Measurements from ENCODE around the gene DOCK7. TPM values are rescaled to one million over a fixed set of nuclear protein-coding genes. Genes with fewer than 3 reads are reported as not detected.

Gene DOCK7
- polyA plus RNA-seq, 3 donors = 2.9 to 3.7 (median 3.5) TPM

DNA sequence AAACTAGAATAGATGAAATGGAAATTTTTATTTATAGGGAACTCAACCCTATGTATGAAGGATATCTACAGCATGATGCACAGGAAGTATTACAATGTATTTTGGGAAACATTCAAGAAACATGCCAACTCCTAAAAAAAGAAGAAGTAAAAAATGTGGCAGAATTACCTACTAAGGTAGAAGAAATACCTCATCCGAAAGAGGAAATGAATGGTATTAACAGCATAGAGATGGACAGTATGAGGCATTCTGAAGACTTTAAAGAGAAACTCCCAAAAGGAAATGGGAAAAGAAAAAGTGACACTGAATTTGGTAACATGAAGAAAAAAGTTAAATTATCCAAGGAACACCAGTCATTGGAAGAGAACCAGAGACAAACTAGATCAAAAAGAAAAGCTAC, 243.5 kb downstream of the DOCK7 start:
- H3K79me2 ChIP-seq (ENCODE audit: insufficient read depth, low read length) = peaks cover 83% of the 10 kb centered on the region
- no CpG with 5 or more reads among the region's 1 CpG for WGBS (ENCODE audit: insufficient coverage)

DNA sequence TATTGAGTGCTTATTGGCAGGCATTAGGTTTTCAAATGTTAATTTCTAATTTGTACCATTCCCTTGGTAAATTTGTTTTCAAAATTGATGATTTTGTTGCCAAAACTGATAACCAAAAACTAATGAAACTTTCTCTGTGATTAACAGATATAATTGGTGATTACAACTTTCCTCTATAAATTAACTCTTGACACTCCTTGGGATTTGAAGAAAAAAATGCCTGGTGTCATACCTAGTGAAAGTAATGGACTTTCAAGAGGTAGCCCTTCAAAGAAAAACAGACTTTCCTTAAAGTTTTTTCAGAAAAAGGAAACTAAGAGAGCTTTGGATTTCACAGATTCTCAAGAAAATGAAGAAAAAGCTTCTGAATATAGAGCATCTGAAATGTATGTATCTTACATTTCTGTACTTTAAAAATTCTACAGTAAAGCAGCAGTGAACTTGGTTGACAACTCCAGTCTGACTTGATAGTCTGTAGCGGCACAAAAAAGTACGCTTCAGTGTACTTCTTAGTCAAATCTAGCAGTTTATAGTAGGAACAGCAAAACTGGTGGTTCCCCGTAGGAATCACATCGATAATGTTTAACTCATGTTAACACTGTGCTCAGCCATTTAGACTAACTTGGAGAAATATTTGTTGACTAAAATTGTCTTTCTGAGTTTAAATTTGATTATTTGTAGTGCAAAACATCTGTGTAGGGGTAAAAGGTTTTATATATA, 248.4 kb downstream of the DOCK7 start:
- H3K36me3 Mint-ChIP-seq = peaks cover 24 to 32% of the 10 kb centered on the region in 2 donors
- Histone ChIP-seq H3K4me2 (replicated peaks; ENCODE audit: extremely low read depth, low read length, poor library complexity, severe bottlenecking) (no peak overlapping the region), H3K9me3 (replicated peaks in 1 of 2; ENCODE audit: control insufficient read depth in 1 of 2, insufficient read depth in 1 of 2, low read length in 2 of 2) (no peaks in the 10 kb centered on the region), H2AFZ (ENCODE audit: insufficient read depth, low read depth, low read length, poor library complexity, severe bottlenecking) (no peak overlapping the region), H3K36me3 (replicated peaks in 1 of 2; ENCODE audit: control insufficient read depth in 1 of 2, insufficient read depth in 2 of 2, low read length in 2 of 2) (peaks cover 27 to 35% of the 10 kb centered on the region in 2 donors), H3K27me3 (ENCODE audit: control insufficient read depth in 2 of 2, insufficient read depth in 2 of 2, low read length in 2 of 2) (no peaks in the 10 kb centered on the region), H3K4me3 (replicated peaks in 1 of 3; ENCODE audit: low read depth in 2 of 3, low read length in 3 of 3) (no peak overlapping the region), H3K4me1 (ENCODE audit: control insufficient read depth in 1 of 2, insufficient read depth in 2 of 2, low read length in 2 of 2) (peaks cover 16 to 31% of the 10 kb centered on the region in 2 donors), H3K9ac (ENCODE audit: insufficient read depth, low read length, poor library complexity, severe bottlenecking) (no peak overlapping the region), H3K27ac (ENCODE audit: low read depth in 1 of 2, low read length in 2 of 2) (peak overlapping the region in 1 of 2 donors; percentile 37), H3K79me2 (ENCODE audit: insufficient read depth, low read length) (peaks cover 79% of the 10 kb centered on the region), H4K20me1 (ENCODE audit: insufficient read depth, low read length) (peaks cover 9% of the 10 kb centered on the region)
- TF ChIP-seq, protein P1, sequence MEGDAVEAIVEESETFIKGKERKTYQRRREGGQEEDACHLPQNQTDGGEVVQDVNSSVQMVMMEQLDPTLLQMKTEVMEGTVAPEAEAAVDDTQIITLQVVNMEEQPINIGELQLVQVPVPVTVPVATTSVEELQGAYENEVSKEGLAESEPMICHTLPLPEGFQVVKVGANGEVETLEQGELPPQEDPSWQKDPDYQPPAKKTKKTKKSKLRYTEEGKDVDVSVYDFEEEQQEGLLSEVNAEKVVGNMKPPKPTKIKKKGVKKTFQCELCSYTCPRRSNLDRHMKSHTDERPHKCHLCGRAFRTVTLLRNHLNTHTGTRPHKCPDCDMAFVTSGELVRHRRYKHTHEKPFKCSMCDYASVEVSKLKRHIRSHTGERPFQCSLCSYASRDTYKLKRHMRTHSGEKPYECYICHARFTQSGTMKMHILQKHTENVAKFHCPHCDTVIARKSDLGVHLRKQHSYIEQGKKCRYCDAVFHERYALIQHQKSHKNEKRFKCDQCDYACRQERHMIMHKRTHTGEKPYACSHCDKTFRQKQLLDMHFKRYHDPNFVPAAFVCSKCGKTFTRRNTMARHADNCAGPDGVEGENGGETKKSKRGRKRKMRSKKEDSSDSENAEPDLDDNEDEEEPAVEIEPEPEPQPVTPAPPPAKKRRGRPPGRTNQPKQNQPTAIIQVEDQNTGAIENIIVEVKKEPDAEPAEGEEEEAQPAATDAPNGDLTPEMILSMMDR (IDR thresholded peaks at IDR 0.05) = no peak
- intact Hi-C loops (cut with micrococcal nuclease) = loop anchor here (5.0 kb wide), 1 partner anchor 347 kb away; no protein-coding TSS in a partner anchor
- WGBS (ENCODE audit: insufficient coverage) = 100% methylated on average over 2 of the region's 4 CpGs
- H3K4me3 Mint-ChIP-seq = no peak overlapping the region
- H3K27me3 Mint-ChIP-seq (ENCODE audit: low read depth in 3 of 3) = peaks cover 0 to 2% (median 0%) of the 10 kb centered on the region in 3 donors
- no peak overlapping the region for H3K27ac Mint-ChIP-seq
- no peak for DNase-seq
- peaks cover 37% of the 10 kb centered on the region for H3K4me1 Mint-ChIP-seq
- no peaks in the 10 kb centered on the region for H3K9me3 Mint-ChIP-seq

More for the DNA sequence above, 243.5 kb downstream of the DOCK7 start:
- no peaks in the 10 kb centered on the region for H3K27me3 Mint-ChIP-seq (ENCODE audit: low read depth in 3 of 3)
- H4K20me1 ChIP-seq (ENCODE audit: insufficient read depth, low read length) = peaks cover 4% of the 10 kb centered on the region
- H3K9me3 Mint-ChIP-seq = no peaks in the 10 kb centered on the region
- H3K27ac ChIP-seq (ENCODE audit: low read depth in 1 of 2, low read length in 2 of 2) = peak overlapping the region in 1 of 2 donors; percentile 6
- H3K4me3 Mint-ChIP-seq = no peak overlapping the region
- peaks cover 15% of the 10 kb centered on the region for H3K4me1 Mint-ChIP-seq
- no peak overlapping the region for H3K9ac ChIP-seq (ENCODE audit: insufficient read depth, low read length, poor library complexity, severe bottlenecking)
- H3K4me3 ChIP-seq (replicated peaks in 1 of 3; ENCODE audit: low read depth in 2 of 3, low read length in 3 of 3) = no peak overlapping the region
- peaks cover 64 to 83% of the 10 kb centered on the region in 2 donors for H3K36me3 ChIP-seq (replicated peaks in 1 of 2; ENCODE audit: control insufficient read depth in 1 of 2, insufficient read depth in 2 of 2, low read length in 2 of 2)
- no peak for DNase-seq
- no peak overlapping the region for H2AFZ ChIP-seq (ENCODE audit: insufficient read depth, low read depth, low read length, poor library complexity, severe bottlenecking)
- peaks cover 57 to 75% of the 10 kb centered on the region in 2 donors for H3K36me3 Mint-ChIP-seq
- TF ChIP-seq, protein P1 (IDR thresholded peaks at IDR 0.05) = no peak
- no peaks in the 10 kb centered on the region for H3K27me3 ChIP-seq (ENCODE audit: control insufficient read depth in 2 of 2, insufficient read depth in 2 of 2, low read length in 2 of 2)
- no peaks in the 10 kb centered on the region for H3K9me3 ChIP-seq (replicated peaks in 1 of 2; ENCODE audit: control insufficient read depth in 1 of 2, insufficient read depth in 1 of 2, low read length in 2 of 2)
- H3K4me2 ChIP-seq (replicated peaks; ENCODE audit: extremely low read depth, low read length, poor library complexity, severe bottlenecking) = no peak overlapping the region
- H3K4me1 ChIP-seq (ENCODE audit: control insufficient read depth in 1 of 2, insufficient read depth in 2 of 2, low read length in 2 of 2) = peaks cover 0 to 3% of the 10 kb centered on the region in 2 donors
- intact Hi-C loops (cut with micrococcal nuclease) = no loop called here
- peak overlapping the region in 5 of 7 donors; percentile 20 to 87 (median 50) for H3K27ac Mint-ChIP-seq

All from CD14-positive monocyte (primary cell).